Astrocyte of the hippocampus (primary cell): Measurements from ENCODE around the gene FAM13C.

ENCODE experiments used
- DNase-seq: peaks from one replicate; pipeline ENCODE4 v3.0.0; 2011; ENCODE audit warnings: low read depth, low spot score

Gene FAM13C

GRCh38 chr10:59361663-59362143 lies 646 bp downstream of the FAM13C start:
- DNase-seq, result peak; percentile 58

GRCh38 chr10:59360605-59361405 lies 1.5 kb downstream of the FAM13C start:
- peak; percentile 27 for DNase-seq

GRCh38 chr10:59358576-59358975 lies 3.8 kb downstream of the FAM13C start:
- no peak for DNase-seq

GRCh38 chr10:59354434-59354833 lies 7.9 kb downstream of the FAM13C start:
- DNase-seq, result no peak

GRCh38 chr10:59350558-59350957 lies 11.8 kb downstream of the FAM13C start:
- no peak for DNase-seq

GRCh38 chr10:59346321-59346720 lies 16.0 kb downstream of the FAM13C start:
- no peak for DNase-seq

- no peak for DNase-seq
Measured at GRCh38 chr10:59342723-59343122, 19.6 kb downstream of the FAM13C start.

- no peak for DNase-seq
Measured at GRCh38 chr10:59342000-59342399, 20.3 kb downstream of the FAM13C start.

- DNase-seq, result peak; percentile 38
Measured at GRCh38 chr10:59340285-59340684, 22.1 kb downstream of the FAM13C start.

- DNase-seq, result no peak
Measured at GRCh38 chr10:59339351-59339750, 23.0 kb downstream of the FAM13C start.

GRCh38 chr10:59337201-59337652 lies 25.1 kb downstream of the FAM13C start:
- peak; percentile 88 for DNase-seq

- peak; percentile 58 for DNase-seq
Measured at GRCh38 chr10:59336632-59337031, 25.7 kb downstream of the FAM13C start.

GRCh38 chr10:59335497-59335896 lies 26.9 kb downstream of the FAM13C start:
- no peak for DNase-seq

- no peak for DNase-seq
Measured at GRCh38 chr10:59333701-59334100, 28.6 kb downstream of the FAM13C start.

GRCh38 chr10:59332581-59332980 lies 29.8 kb downstream of the FAM13C start:
- no peak for DNase-seq

GRCh38 chr10:59331661-59332060 lies 30.7 kb downstream of the FAM13C start:
- no peak for DNase-seq

GRCh38 chr10:59325116-59325515 lies 37.2 kb downstream of the FAM13C start:
- DNase-seq, result no peak

- DNase-seq, result no peak
Measured at GRCh38 chr10:59324597-59324996, 37.8 kb downstream of the FAM13C start.

GRCh38 chr10:59323831-59324401 lies 38.4 kb downstream of the FAM13C start:
- DNase-seq, result no peak

- no peak for DNase-seq
Measured at GRCh38 chr10:59323036-59323459, 39.3 kb downstream of the FAM13C start.

- DNase-seq, result no peak
Measured at GRCh38 chr10:59322131-59322530, 40.2 kb downstream of the FAM13C start.

- DNase-seq, result no peak
Measured at GRCh38 chr10:59320355-59320754, 42.0 kb downstream of the FAM13C start.

- no peak for DNase-seq
Measured at GRCh38 chr10:59319854-59320253, 42.5 kb downstream of the FAM13C start.
